ENCODE data around the gene ACRBP.
A peak's percentile ranks its signal among the peaks of the same experiment; 100 is the strongest.

The ACRBP gene

DNA sequence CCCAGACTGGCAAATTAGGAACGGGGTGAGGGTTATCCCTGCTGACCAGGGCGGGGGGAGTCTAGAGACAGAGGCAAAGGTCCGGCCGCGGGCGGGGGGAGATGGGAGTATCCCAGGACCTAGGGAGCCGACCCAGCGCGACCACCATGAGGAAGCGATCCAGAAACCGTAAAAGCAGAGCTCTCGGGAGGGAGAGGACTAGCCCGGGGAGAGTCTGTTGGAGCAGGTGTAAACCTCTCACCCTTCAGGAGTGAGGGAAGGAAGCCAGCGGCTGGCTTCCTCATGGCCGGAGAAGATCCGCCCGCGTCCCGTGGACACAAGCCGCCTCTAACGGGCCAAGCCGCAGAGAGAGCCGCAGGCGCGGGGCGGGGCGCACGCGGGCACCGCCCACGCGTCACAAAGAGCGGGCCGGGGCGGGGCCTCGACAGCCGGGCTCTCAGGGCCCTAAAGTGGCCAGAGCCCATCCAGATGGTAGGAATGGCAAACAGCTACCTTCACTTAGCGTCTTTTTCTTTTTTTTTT is at the start of gene ACRBP:
Gene ACRBP (minus strand): TSS at position 350 of the 522 bp plus-strand sequence. CDS start 66 bp downstream, at position 284.
- DNase-seq: peak; percentile 90

DNA sequence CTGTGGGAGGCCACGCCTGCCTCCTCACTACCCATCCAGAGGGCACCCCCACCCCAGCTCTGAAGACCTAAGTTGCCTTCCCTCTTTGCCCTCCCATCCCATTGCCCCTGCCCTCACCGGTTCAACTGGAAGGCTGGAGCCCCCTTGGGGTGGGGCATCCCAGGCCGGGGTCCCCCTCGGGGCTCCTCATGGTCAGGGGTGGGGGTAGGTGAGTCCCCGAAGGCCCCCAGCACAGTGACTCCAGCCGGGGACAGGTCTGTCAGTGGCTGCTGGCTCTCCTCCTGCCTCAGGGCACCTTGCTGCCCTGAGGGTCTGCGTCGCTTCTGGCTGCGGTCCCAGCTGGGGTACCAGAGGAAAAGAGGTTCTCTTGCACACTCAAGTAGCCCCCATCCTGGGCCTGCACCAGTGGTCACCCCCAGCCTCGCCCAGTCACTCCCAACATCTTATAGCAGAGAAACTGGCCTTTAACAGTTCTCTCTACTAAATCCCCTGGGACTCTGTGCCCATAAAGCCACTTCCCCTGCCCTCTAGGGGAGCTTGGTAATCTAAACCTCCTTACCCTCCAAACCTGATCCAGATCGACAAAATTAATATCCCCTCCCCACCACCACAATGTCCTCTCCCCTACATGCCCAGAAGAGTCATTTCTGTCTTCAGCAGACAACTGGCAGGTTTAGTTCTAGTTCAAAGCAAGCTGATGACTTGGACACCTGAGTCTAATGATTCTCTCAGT is 48.2 kb upstream of the ACRBP start:
- DNase-seq: no peak

- DNase-seq: no peak
These were observed 47.5 kb upstream of the ACRBP start for GRCh38 chr12:6694701-6695100.

- no peak for DNase-seq
These were observed 46.7 kb upstream of the ACRBP start for GRCh38 chr12:6693832-6694355.

DNA sequence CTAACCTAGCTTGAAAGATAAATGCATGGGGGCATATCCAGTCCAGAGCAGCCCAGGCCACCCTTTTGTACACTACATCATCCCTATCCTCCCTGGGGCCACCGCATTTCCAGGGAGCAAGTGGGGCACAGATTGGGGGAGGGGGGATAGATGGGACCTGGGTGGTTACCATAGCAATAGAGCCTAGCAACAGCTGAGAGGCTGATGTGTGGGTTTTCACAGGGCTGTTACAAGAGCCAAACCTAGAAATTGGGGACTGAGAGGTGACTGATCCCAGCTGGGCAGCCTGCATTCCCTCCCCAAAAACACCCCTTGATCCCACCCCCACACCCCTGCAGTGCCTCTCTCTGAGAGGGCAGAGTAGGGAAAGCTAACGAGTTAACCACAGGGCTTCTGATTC is 45.7 kb upstream of the ACRBP start:
- DNase-seq: no peak

DNA sequence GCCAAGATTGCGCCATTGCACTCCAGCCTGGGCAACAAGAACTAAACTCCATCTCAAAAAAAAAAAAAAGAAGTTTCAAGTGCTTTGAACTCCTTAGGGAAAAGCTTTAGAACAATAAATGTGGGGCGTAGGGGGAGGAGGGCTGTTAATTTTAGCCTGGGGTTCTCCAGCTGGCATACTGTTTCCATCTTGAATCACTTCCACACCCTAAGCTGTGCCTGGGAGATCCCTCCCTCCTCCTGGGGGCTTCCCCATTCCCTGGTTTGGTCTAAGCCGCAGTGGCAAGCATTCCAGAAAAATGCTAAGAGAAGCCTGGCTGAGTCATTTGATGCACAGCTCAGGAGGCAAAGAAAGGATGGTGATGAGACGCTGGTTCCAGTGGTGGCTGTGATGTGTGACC is 44.2 kb upstream of the ACRBP start:
- DNase-seq: no peak

- peak; percentile 100 for DNase-seq
These were observed 42.0 kb upstream of the ACRBP start, which contains the start of gene ZNF384 for GRCh38 chr12:6688999-6689882. Gene ZNF384 (minus strand): TSS chr12:6689375. CDS start chr12:6679520, 9,855 bp downstream.

DNA sequence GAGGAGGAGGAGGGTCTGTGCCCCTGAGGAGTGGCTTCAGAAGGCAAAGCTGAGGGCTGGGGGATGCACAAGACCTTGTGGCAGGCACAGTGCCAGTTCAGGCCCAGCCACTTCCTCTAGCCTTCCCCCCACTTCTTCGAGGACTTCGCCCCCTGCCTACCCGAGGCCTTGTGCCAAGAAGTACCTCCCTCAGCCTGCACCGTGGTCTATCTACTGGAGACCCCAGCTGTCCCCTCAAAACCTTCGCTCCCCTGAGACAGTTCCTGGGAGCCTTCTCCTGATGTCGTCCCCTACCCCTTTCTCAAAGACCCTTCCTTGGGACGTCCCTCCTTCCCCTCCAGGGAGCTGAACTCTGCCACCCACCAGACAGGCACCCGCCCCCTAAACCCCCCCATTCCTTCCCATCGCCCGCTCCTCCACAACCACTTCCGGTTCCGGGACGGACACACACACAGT is 41.3 kb upstream of the ACRBP start:
- DNase-seq: peak; percentile 83

DNA sequence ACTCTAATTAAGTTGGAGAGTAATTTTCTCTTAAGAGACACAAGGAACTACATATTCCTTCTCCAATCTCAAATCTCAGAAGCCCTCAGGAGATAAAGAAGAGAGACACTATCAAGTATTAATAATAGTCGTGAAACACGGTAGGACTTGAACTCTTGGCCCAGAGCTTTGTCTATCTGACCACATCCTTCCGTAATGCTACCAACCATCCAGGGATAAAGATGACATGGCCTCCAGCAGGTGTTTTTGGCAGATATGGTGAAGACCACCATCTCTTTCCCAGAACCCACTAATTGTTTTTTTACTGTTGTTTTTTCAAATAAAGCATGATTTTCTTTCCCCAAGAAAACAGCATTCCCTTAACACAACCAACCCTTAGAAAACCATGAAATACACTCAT is 38.6 kb upstream of the ACRBP start:
- peak; percentile 39 for DNase-seq

DNA sequence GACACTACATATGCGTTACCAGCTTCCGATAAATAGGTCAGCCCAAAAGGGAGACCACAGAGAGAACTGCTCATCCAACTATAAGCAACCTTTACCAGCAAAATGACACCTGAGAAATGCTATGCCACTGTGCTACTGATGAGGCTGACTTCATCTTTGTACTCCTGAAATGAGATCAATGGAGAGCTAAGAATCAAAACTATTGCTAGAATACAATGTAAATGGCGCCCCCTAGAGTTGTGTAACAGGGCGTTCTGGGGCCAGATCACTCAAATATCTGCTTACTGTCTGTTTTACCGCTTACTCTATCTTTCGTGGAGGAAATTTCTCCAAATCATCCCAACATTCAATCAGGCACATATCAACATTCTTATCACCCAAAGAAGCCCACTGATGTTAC is 37.4 kb upstream of the ACRBP start:
- peak; percentile 87 for DNase-seq

GRCh38 chr12:6676962-6677361 is 29.7 kb upstream of the ACRBP start:
- DNase-seq: no peak

GRCh38 chr12:6672143-6672542 is 24.9 kb upstream of the ACRBP start:
- DNase-seq: no peak

GRCh38 chr12:6667559-6668210 is 20.5 kb upstream of the ACRBP start:
- DNase-seq: no peak

- DNase-seq: no peak
These were observed 19.0 kb upstream of the ACRBP start for GRCh38 chr12:6666211-6666610.

DNA sequence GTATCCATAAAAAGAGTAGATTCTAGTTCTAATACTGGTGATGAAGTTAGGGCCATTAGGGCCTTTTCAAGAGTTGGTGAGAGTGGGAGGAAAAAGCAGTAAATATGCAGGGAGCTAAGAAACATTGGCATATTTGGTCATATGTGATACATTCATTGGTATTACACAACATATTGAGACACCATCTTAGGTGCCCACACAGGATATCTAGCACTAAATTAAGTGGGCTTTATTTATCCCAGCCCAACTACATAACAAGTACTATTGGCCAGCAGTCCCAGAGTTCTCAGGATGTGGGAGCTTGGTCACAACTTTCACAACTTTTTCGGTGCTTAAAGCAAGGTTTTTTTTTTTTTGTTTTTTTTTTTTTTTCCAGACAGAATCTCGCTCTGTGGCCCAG is 17.7 kb upstream of the ACRBP start:
- no peak for DNase-seq

GRCh38 chr12:6662906-6663742 is 15.9 kb upstream of the ACRBP start, which contains the start of gene ING4:
Gene ING4 (minus strand): TSS chr12:6663119. CDS start chr12:6663101, 18 bp downstream.
- DNase-seq: peak; percentile 100

GRCh38 chr12:6662602-6662905 is 15.3 kb upstream of the ACRBP start:
- DNase-seq: no peak

DNA sequence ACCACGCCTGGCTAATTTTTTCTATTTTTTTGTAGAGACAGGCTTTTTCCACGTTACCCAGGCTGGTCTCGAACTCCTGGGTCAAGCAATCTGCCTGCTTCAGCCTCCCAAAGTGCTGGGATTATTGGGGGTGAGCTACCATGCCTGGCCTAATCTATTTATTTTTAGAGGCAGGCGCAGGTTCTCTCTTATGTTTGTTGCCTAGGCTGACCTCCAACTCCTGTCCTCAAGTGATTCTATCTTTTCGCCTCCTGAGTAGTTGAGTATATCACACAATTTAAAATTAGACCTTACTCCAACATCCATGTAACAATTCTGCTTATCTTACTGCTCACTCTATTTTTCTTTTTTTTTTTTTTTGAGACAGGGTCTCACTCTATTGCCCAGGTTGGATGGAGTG is 6.8 kb upstream of the ACRBP start:
- DNase-seq: no peak

DNA sequence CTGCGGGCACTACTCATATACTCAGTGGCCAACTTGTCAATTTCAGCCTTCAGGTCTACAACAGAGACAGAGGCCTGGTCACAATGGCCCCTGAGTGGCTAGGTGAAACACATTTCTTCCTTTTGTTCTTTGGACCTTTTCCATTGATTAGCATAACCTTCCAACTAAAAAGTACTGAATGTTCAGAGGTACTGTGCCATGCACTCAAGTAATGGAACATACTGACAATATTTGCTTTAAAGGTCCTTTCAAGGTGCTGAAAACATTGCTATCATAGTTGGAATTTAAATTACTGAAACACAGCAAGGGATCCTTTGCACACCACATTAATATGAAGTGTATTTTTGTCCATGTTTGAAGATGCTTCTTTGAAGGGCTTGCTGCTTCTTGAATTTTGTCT is 6.1 kb upstream of the ACRBP start:
- DNase-seq: no peak

DNA sequence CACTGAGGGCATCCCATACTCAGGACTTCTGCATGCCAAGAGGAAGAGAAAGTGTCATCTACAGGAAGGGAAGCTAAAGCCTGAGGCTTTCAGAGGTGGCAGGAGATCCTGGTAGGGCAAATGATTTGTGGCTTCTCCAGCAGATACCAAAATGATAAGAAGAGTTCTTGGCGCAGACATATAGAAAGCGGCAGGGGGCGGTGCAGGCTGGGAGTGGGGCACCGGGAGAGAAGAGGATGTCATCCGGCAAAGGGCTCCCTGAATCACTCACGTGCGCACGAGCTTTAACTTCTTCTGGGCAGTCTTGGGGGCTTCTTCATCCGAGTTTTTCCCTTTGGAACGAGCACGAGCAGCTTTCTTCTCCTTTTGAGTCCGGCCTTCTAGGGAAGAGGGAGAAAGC is 5.2 kb upstream of the ACRBP start:
- no peak for DNase-seq

- no peak for DNase-seq
These were observed 3.6 kb upstream of the ACRBP start for GRCh38 chr12:6650832-6651231.
